K562 (cell line): ENCODE results near the gene LCTL. TPM values are rescaled to one million over a fixed set of nuclear protein-coding genes. Genes with fewer than 3 reads are reported as not detected.

Source experiments
- C11orf30 ChIP-seq: fragments of 450-650 bp; IDR thresholded peaks from 2 replicates; pipeline ENCODE4 v1.6.1; 2016; ENCODE audit warnings: low read depth, mild to moderate bottlenecking
- CREM ChIP-seq: IDR thresholded peaks from 2 replicates; pipeline ENCODE4 v1.6.1; 2014; ENCODE audit warnings: antibody characterized with exemption, low read depth
- PHF8 ChIP-seq: fragments of 200-600 bp; sonication (generic); IDR thresholded peaks from 2 replicates; pipeline ENCODE4 v1.6.1; 2012; ENCODE audit warnings: mixed run types, mild to moderate bottlenecking, inconsistent platforms, low read length, moderate library complexity, borderline replicate concordance
- PURB ChIP-seq: sonication (generic); formaldehyde crosslinking; IDR thresholded peaks from 2 replicates; pipeline ENCODE4 v1.9.0; 2021; ENCODE audit warnings: low read depth, mild to moderate bottlenecking, missing genetic modification reagents
- TBP ChIP-seq: optimal IDR thresholded peaks from 2 replicates; pipeline ENCODE3; 2011; ENCODE audit warnings: low read depth, low read length, improper control_type of control experiment
- polyA plus RNA-seq, 8 experiments: library from polyadenylated mRNA; depleted of rRNA in 4 of 8; stranded (reverse) in 5 of 8; unstranded in 3 of 8; fragments of >200 nt; fragmentation: Nextera tagmentation in 2 of 8; fragmentation: Illumina TruSeq in 1 of 8; extraction: Ambion mirVana in 2 of 8; extraction: Trizol in 1 of 8; gene quantifications; 2 replicates each; pipeline versions ENCODE4 v1.2.1 to v1.2.3, GENCODE V29; 2011 to 2014; ENCODE audit warnings: inconsistent platforms in 1 of 8, missing spikeins in 1 of 8
- total RNA-seq, 7 experiments: library from RNA; depleted of rRNA in 6 of 7; stranded (reverse); fragments of >200 nt in 6 of 7; fragmentation: Illumina TruSeq in 2 of 7; extraction: Trizol in 2 of 7; gene quantifications; 2 replicates each; pipeline versions ENCODE4 v1.2.1 to v1.2.3, GENCODE V29; 2011 to 2021; ENCODE audit warnings: low replicate concordance in 1 of 7
- TF ChIP-seq, protein P1 (sequence below), 2 experiments: fragments of 450-650 bp; IDR thresholded peaks; 2 replicates each; pipeline ENCODE4 v1.6.1; 2016; ENCODE audit warnings: mild to moderate bottlenecking in 2 of 2, borderline replicate concordance in 1 of 2, low read depth in 1 of 2, moderate library complexity in 1 of 2
- TF ChIP-seq, protein P2 (sequence below): fragments of 250-450 bp; sonication (Bioruptor Pico); IDR thresholded peaks from 2 replicates; pipeline ENCODE4 v1.5.0; 2021; ENCODE audit warnings: mild to moderate bottlenecking, moderate library complexity
- TF ChIP-seq, protein P3 (sequence below): fragments of 250-450 bp; sonication (Bioruptor Pico); IDR thresholded peaks from 2 replicates; pipeline ENCODE4 v1.5.0; 2020; ENCODE audit warnings: mild to moderate bottlenecking
- TF ChIP-seq, protein P4 (sequence below), 3 experiments: fragments of 200-800 bp in 1 of 3; fragments of 250-450 bp in 1 of 3; fragments of 450-650 bp in 1 of 3; sonication (Bioruptor Pico) in 1 of 3; sonication (Bioruptor generic) in 1 of 3; formaldehyde crosslinking in 1 of 3; IDR thresholded peaks; 2 replicates each; pipeline versions ENCODE4 v1.6.1 to v1.8.0; 2016 to 2022; ENCODE audit warnings: mild to moderate bottlenecking in 2 of 3, missing genetic modification characterization in 2 of 3, missing compliant biosample characterization in 1 of 3, moderate library complexity in 1 of 3

Gene LCTL
- total and polyA plus RNA-seq, 9 of the 15 experiments (the other 6 are each of a cell fraction or from before 2014, with no cell fraction given): 0.08 to 0.31 (median 0.17) TPM; not detected in 6

DNA sequence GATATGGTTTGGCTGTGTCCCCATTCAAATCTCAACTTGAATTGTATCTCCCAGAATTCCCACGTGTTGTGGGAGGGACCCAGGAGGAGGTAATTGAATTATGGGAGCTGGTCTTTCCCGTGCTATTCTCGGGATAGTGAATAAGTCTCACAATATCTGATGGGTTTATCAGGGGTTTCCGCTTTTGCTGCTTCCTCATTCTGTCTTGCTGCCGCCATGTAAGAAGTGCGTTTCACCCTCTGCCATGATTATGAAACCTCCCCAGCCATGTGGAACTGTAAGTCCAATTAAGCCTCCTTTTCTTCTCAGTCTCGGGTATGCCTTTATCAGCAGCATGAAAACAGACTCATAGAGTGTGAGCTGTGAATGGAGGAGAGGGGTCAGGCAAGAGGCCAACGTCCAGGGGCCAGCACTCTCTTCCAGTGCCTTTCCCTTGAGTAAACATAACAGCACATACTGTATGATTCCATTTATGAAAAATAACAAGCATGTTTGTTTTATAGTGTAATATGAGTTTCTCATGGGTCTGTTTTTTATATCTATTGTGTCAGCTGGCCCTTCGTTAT is 16.3 kb upstream of the LCTL start (continued):
- TF ChIP-seq, protein P1, sequence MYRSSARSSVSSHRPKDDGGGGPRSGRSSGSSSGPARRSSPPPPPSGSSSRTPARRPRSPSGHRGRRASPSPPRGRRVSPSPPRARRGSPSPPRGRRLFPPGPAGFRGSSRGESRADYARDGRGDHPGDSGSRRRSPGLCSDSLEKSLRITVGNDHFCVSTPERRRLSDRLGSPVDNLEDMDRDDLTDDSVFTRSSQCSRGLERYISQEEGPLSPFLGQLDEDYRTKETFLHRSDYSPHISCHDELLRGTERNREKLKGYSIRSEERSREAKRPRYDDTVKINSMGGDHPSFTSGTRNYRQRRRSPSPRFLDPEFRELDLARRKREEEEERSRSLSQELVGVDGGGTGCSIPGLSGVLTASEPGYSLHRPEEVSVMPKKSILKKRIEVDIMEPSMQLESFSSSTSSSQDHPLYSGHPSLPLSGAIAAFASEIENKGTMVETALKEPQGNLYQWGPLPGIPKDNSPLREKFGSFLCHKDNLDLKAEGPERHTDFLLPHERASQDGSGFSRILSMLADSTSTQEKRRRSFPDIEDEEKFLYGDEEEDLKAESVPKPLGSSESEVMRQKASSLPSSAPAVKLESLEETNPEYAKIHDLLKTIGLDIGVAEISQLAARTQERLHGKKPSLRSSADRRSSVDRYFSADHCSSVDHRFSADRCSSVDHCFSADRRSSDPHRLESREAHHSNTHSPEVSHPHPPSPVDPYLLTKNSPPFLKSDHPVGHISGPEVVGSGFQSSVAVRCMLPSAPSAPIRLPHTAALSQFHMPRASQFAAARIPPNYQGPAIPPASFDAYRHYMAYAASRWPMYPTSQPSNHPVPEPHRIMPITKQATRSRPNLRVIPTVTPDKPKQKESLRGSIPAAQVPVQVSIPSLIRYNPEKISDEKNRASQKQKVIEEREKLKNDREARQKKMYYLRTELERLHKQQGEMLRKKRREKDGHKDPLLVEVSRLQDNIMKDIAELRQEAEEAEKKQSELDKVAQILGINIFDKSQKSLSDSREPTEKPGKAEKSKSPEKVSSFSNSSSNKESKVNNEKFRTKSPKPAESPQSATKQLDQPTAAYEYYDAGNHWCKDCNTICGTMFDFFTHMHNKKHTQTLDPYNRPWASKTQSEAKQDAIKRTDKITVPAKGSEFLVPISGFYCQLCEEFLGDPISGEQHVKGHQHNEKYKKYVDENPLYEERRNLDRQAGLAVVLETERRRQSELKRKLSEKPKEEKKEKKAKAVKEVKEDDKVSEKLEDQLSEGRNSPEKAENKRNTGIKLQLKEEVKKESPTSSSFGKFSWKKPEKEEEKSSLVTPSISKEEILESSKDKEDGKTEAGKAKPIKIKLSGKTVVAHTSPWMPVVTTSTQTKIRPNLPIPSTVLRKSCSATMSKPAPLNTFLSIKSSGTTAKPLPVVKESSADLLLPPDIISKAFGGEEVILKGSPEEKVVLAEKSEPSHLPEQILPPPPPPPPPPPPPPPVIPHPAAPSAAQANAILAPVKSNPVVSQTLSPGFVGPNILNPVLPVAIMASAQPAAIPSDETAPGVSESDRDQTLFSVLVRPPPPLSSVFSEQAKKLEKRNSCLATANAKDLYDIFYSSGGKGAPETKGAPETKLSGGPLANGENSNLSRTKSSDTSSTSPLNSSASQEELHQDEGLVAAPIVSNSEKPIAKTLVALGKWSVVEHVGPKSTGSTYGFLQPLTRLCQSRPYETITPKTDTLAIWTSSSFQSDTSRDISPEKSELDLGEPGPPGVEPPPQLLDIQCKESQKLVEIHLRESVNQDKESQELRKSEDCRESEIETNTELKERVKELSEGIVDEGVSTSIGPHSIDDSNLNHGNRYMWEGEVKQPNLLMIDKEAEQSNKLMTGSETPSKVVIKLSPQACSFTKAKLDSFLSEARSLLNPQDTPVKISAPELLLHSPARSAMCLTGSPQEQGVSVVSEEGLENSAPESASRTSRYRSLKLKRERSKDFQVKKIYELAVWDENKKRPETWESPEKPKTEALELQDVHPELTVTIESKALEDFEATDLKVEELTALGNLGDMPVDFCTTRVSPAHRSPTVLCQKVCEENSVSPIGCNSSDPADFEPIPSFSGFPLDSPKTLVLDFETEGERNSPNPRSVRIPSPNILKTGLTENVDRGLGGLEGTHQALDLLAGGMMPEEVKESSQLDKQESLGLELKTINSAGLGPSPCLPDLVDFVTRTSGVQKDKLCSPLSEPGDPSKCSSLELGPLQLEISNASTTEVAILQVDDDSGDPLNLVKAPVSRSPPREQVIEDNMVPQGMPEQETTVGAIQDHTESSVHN (IDR thresholded peaks at IDR 0.05; ENCODE audit: borderline replicate concordance in 1 of 2, low read depth in 1 of 2): 0 out of 4 replicates have a peak, but pooled peaks of 1 of the 2 experiments have one; percentile 26
- TF ChIP-seq CREM (peak; percentile 29; the same call in 1 of the 2 replicates), TBP (peak; percentile 75), PHF8 (peak; percentile 87), PURB (CRISPR knock-in tag) (no peak), C11orf30 (no peak; the same call in 1 of the 2 replicates)
- TF ChIP-seq, protein P2, sequence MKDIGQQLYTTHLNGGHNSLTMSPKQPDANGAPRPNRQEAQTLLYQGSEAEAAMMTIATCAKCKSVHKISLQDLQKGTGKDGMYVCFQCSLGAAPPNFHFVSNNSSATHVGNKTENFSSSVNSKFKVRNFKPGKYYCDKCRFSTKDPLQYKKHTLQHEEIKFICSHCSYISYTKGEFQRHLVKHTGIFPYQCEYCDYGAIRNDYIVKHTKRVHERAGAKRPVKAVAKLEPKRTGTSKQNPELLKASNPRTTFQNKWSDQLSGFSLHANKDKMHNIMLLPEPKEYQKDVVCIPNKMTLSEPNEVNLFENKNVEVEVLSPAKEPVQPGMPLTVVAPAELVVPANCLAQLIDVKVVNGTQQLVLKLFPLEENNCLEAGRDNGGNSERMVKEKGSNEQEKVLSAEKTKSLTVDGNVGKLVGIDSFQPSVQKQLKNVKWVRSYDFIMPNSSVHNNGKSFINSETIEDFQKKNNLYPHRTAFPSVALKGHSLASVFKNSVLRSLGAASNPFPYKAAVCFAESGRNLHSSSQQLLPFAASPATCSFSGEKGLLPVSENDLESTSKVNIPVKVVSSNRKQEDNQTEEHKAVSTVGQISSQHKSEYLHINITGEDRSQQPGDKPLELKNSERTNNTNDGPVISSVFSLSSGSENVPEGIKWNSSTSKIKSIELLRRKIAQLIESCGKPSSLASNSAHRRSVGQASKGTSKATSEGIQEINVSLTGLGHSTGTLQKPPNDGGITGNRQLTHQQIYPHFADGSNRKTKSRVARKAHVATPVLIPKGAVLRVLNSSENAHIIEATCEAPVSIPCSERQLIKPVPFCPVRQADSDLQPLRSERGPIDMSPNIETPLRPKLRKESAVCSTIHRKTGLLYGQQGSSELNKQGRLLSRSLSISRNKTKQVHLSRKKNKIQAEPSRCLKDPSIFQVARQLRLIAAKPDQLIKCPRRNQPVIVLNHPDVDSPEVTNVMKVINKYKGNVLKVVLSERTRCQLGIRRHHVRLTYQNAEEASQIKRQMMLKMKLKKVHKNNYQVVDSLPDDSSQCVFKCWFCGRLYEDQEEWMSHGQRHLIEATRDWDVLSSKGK (CRISPR knock-in tag): no peak
- TF ChIP-seq, protein P3, sequence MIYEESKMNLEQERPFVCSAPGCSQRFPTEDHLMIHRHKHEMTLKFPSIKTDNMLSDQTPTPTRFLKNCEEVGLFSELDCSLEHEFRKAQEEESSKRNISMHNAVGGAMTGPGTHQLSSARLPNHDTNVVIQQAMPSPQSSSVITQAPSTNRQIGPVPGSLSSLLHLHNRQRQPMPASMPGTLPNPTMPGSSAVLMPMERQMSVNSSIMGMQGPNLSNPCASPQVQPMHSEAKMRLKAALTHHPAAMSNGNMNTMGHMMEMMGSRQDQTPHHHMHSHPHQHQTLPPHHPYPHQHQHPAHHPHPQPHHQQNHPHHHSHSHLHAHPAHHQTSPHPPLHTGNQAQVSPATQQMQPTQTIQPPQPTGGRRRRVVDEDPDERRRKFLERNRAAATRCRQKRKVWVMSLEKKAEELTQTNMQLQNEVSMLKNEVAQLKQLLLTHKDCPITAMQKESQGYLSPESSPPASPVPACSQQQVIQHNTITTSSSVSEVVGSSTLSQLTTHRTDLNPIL (CRISPR knock-in tag): no peak
- TF ChIP-seq, protein P4, sequence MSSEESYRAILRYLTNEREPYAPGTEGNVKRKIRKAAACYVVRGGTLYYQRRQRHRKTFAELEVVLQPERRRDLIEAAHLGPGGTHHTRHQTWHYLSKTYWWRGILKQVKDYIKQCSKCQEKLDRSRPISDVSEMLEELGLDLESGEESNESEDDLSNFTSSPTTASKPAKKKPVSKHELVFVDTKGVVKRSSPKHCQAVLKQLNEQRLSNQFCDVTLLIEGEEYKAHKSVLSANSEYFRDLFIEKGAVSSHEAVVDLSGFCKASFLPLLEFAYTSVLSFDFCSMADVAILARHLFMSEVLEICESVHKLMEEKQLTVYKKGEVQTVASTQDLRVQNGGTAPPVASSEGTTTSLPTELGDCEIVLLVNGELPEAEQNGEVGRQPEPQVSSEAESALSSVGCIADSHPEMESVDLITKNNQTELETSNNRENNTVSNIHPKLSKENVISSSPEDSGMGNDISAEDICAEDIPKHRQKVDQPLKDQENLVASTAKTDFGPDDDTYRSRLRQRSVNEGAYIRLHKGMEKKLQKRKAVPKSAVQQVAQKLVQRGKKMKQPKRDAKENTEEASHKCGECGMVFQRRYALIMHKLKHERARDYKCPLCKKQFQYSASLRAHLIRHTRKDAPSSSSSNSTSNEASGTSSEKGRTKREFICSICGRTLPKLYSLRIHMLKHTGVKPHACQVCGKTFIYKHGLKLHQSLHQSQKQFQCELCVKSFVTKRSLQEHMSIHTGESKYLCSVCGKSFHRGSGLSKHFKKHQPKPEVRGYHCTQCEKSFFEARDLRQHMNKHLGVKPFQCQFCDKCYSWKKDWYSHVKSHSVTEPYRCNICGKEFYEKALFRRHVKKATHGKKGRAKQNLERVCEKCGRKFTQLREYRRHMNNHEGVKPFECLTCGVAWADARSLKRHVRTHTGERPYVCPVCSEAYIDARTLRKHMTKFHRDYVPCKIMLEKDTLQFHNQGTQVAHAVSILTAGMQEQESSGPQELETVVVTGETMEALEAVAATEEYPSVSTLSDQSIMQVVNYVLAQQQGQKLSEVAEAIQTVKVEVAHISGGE (CRISPR knock-in tag; IDR thresholded peaks at IDR 0.05): no peak
